Stimulated activated CD4-positive, alpha-beta T cell treated with anti-CD3 and anti-CD28 coated beads, TNF-alpha, amount 100 ng/mL, for 4 hours (primary cell): ENCODE results near the gene COL11A2.

ENCODE experiments used
- DNase-seq, 3 experiments: peaks; one replicate each; pipeline ENCODE4 v3.0.0-alpha.2; 2020; ENCODE audit warnings: low read depth in 3 of 3

Gene COL11A2

DNA sequence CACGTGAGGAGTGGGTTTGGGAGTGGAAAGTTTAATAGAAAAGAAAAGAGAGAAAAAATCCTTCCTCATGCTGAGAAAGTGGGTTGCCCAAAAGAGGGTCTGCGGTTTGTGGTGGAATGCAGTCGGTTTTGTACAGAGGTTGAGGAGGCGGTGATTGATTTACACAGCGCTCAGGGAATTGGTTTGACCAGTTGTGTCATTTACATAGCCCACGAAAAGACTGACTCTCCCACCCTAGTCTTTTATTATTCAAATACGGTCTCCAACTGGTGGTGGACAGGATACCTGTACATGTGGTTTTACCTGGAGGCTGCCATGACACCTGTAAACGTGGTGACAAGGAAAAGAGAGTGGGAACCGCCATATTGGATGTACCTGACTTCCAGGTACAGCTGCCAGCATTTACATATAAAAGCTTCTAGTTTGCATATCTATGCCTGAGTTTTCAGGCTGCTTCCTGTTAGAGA lies 74.4 kb downstream of the COL11A2 start:
- DNase-seq = no peak

DNA sequence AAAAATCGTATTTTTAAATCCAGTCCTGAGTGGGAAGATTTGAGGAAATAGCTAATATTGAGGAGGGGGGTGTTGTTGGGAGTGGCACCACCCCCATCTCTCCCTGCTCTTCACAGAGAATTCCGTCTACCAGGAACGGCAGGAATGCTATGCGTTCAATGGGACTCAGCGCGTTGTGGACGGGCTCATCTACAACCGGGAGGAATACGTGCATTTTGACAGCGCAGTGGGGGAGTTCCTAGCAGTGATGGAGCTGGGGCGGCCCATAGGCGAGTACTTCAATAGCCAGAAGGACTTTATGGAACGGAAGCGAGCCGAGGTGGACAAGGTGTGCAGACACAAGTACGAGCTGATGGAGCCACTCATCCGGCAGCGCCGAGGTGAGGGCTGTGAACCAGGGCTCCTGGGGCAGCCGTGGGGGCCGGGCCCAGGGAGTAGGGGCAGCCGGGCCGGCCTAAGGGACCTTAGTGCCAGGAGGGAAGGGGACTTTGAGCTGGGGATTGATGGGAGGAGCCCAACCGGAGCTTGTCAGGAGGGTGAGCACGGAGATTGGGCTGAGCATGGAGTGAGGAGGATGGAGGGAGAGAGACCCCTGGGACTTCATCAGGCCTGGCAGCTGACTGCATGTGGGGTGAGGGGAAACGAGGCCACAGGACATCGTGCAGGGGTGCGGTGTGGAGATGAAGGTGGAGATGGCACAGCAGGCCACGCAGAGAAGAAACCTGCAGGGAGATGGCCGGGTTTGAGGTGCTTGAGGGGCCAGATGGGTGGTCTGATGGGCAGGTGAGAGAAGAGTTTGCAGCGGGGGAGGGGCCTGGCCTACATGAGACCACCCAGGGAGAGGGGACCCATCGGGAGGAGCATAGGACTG lies 75.2 kb downstream of the COL11A2 start:
- DNase-seq = no peak

DNA sequence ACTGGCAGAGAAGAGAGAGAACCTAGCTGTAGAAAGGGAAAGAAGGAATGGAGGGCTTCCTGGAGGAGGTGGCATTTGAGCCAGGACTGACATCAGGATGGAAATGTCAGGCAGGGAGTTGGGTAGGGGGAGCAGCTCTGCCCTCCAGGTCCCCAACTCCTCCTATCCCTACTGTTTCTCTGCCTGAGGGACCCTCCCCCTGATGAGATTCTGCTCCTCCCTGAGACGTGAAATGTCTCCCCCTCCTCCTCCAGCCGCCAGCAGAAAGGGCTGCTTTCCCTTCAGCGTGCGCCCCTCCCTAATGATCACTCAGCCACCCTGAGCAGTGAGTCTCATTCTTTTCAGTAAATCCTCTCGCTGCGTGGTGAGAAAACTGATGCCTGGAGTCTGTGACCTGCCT lies 75.8 kb downstream of the COL11A2 start:
- DNase-seq = no peak

DNA sequence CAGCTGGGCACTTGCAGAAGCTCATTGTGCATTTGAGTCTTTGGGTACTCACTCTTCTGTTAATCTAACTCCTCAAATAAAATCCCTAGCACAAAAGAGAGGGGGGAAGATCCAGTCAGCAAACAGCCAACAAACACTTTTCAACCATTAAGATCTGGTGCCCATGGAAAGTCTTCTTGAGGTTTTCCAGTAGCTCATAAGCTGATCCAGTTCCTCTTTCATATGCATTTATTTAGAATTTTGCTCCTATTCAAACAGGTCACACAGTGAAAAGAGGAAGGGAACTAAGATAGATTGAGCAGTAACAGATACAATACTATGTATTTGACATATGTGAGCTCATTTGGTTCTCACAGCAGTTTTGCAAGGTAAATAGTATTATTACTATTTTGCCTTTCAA lies 77.9 kb downstream of the COL11A2 start:
- DNase-seq = no peak

DNA sequence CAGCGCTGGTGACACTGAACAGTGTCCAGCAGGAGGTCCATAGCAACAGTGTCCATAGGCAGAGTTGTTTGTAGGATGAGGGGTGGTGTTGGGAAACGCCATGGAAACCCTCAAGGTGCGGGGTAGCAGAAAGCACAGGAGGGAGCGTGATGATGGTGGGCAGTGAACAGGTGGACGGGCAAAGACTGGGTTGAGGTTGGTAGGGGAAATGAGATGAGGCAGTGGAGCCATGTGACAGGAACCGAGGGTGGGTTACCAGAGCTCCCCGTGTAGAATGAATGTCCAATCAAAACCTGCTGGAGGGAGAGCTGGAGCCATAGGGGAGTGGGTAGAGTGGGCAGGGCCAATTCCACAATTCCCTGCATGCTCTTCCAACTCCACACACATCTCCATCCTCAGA lies 78.5 kb downstream of the COL11A2 start:
- no peak for DNase-seq
